MM.1S (cell line): ENCODE measurements around the gene GPR26.

Source experiments
- DNase-seq: peaks from one replicate; pipeline ENCODE4 v3.0.0-alpha.2; 2015
- H2AFZ ChIP-seq: fragments of 300-600 bp; sonication (generic); 2 replicates; pipeline ENCODE4 v1.6.0; 2016; ENCODE audit warnings: antibody characterized with exemption, low read length
- H3F3A ChIP-seq: fragments of 300-600 bp; sonication (generic); 2 replicates; pipeline ENCODE4 v1.6.1; 2016; ENCODE audit warnings: mild to moderate bottlenecking, antibody characterized with exemption, low read length, moderate library complexity, mixed read lengths; ENCODE audit not compliant: insufficient read depth
- H3K27ac ChIP-seq: fragments of 300-600 bp; sonication (generic); 2 replicates; pipeline ENCODE4 v1.5.1; 2016; ENCODE audit warnings: mild to moderate bottlenecking, low read length
- H3K27me3 ChIP-seq: fragments of 300-600 bp; sonication (generic); replicated peaks from 2 replicates; pipeline ENCODE4 v1.6.0; 2016; ENCODE audit warnings: low read length; ENCODE audit not compliant: insufficient read depth
- H3K36me3 ChIP-seq: fragments of 300-600 bp; sonication (generic); replicated peaks from 2 replicates; pipeline ENCODE4 v1.6.1; 2016; ENCODE audit warnings: mild to moderate bottlenecking, low read length, mixed read lengths; ENCODE audit not compliant: insufficient read depth
- H3K4me1 ChIP-seq: fragments of 300-600 bp; sonication (generic); 2 replicates; pipeline ENCODE4 v1.6.1; 2016; ENCODE audit warnings: low read length, mixed read lengths
- H3K4me2 ChIP-seq: fragments of 300-600 bp; sonication (generic); 2 replicates; pipeline ENCODE4 v1.6.0; 2016; ENCODE audit warnings: low read depth, low read length
- H3K4me3 ChIP-seq: fragments of 300-600 bp; sonication (generic); 2 replicates; pipeline ENCODE4 v1.5.1; 2016; ENCODE audit warnings: low read length, mixed read lengths
- H3K79me2 ChIP-seq: fragments of 300-600 bp; sonication (generic); 2 replicates; pipeline ENCODE4 v1.6.1; 2016; ENCODE audit warnings: mixed run types, low read length, mixed read lengths
- H3K9ac ChIP-seq: fragments of 300-600 bp; sonication (generic); 2 replicates; pipeline ENCODE4 v1.6.1; 2016; ENCODE audit warnings: low read length, mixed read lengths
- H3K9me2 ChIP-seq: fragments of 300-600 bp; sonication (generic); replicated peaks from 2 replicates; pipeline ENCODE4 v1.6.1; 2016; ENCODE audit warnings: mild to moderate bottlenecking, low read length, mixed read lengths; ENCODE audit not compliant: insufficient read depth
- H3K9me3 ChIP-seq: fragments of 300-600 bp; sonication (generic); replicated peaks from 2 replicates; pipeline ENCODE4 v1.6.1; 2016; ENCODE audit warnings: mild to moderate bottlenecking, low read length, mixed read lengths; ENCODE audit not compliant: insufficient read depth
- H4K20me1 ChIP-seq: fragments of 300-600 bp; sonication (generic); 2 replicates; pipeline ENCODE4 v1.6.1; 2016; ENCODE audit warnings: mild to moderate bottlenecking, low read length, moderate library complexity, mixed read lengths; ENCODE audit not compliant: insufficient read depth
- CTCF ChIP-seq: fragments of 300-600 bp; sonication (generic); IDR thresholded peaks from 2 replicates; pipeline ENCODE4 v1.5.1; 2016; ENCODE audit warnings: antibody characterized with exemption, low read length, mixed read lengths
- EZH2 ChIP-seq: fragments of 300-600 bp; sonication (generic); optimal IDR thresholded peaks from 2 replicates; pipeline ENCODE3; 2017; ENCODE audit warnings: low read depth, mild to moderate bottlenecking, antibody characterized with exemption, low read length, mixed read lengths
- EZH2phosphoT487 ChIP-seq: fragments of 300-600 bp; sonication (generic); IDR thresholded peaks from 2 replicates; pipeline ENCODE4 v1.6.1; 2018; ENCODE audit warnings: antibody characterized with exemption, low read length

Gene GPR26

DNA sequence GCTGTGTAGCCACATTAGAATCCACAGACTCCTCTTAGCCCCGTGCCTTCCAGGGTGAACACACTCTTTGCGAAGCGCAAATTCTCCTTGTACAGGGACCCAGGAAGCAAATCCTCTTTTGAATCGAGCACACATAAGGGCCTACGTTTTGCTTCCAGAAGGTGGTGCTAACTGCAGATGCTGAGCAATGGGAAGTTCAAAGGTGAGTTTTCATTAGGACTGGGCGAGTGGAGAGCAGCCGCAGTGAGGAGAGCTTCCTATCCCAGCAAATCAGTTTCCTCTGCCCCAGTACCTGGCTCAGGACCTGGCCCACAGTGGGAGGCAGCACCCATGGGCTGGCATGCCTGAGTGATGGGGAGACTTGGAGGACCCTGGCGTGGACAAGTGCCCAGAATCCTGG lies 23.5 kb upstream of the GPR26 start:
- H3K79me2 ChIP-seq = no peaks in the 10 kb centered on the region
- H3K9me2 ChIP-seq = no peaks in the 10 kb centered on the region
- no peaks in the 10 kb centered on the region for H3K36me3 ChIP-seq
- no peaks in the 10 kb centered on the region for H3F3A ChIP-seq
- H3K27ac ChIP-seq = no peak overlapping the region
- DNase-seq = no peak
- H3K4me2 ChIP-seq = no peak overlapping the region
- no peak overlapping the region for H3K9ac ChIP-seq
- no peaks in the 10 kb centered on the region for H4K20me1 ChIP-seq
- H3K4me1 ChIP-seq = no peaks in the 10 kb centered on the region
- TF ChIP-seq EZH2phosphoT487 (no peak), CTCF (no peak), EZH2 (no peak)
- no peak overlapping the region for H2AFZ ChIP-seq
- H3K27me3 ChIP-seq = peaks cover 11% of the 10 kb centered on the region; the same call in 1 of the 2 replicates
- H3K9me3 ChIP-seq = no peaks in the 10 kb centered on the region
- no peak overlapping the region for H3K4me3 ChIP-seq

- no peak overlapping the region for H3K27ac ChIP-seq
- no peaks in the 10 kb centered on the region for H3K9me2 ChIP-seq
- no peaks in the 10 kb centered on the region for H4K20me1 ChIP-seq
- no peak overlapping the region for H3K4me3 ChIP-seq
- H3K4me2 ChIP-seq = no peak overlapping the region
- TF ChIP-seq EZH2 (no peak), CTCF (no peak), EZH2phosphoT487 (no peak)
- H3K9me3 ChIP-seq = no peaks in the 10 kb centered on the region
- no peak overlapping the region for H2AFZ ChIP-seq
- no peaks in the 10 kb centered on the region for H3K4me1 ChIP-seq
- no peaks in the 10 kb centered on the region for H3K79me2 ChIP-seq
- no peaks in the 10 kb centered on the region for H3F3A ChIP-seq
- H3K27me3 ChIP-seq = peaks cover 11% of the 10 kb centered on the region; the same call in 1 of the 2 replicates
- no peak overlapping the region for H3K9ac ChIP-seq
- DNase-seq = no peak
- H3K36me3 ChIP-seq = no peaks in the 10 kb centered on the region
Observed at GRCh38 chr10:123643315-123643714, 22.8 kb upstream of the GPR26 start.

GRCh38 chr10:123645016-123645415 lies 21.1 kb upstream of the GPR26 start:
- Histone ChIP-seq H2AFZ (no peak overlapping the region), H3K4me2 (no peak overlapping the region), H4K20me1 (no peaks in the 10 kb centered on the region), H3K9me3 (no peaks in the 10 kb centered on the region), H3K27me3 (peaks cover 13% of the 10 kb centered on the region; the same call in 1 of the 2 replicates), H3K36me3 (no peaks in the 10 kb centered on the region), H3K9ac (no peak overlapping the region), H3K27ac (no peak overlapping the region), H3K4me1 (no peaks in the 10 kb centered on the region), H3K4me3 (no peak overlapping the region), H3F3A (no peaks in the 10 kb centered on the region), H3K9me2 (no peaks in the 10 kb centered on the region), H3K79me2 (no peaks in the 10 kb centered on the region)
- no peak for DNase-seq
- TF ChIP-seq CTCF (no peak), EZH2 (no peak), EZH2phosphoT487 (no peak)
